CD14-positive monocyte (primary cell): ENCODE results near the gene KLHL22. TPM values are rescaled to one million over a fixed set of nuclear protein-coding genes. Genes with fewer than 3 reads are reported as not detected.

Experiments used
- DNase-seq, 3 donors: peaks; one replicate each; pipeline ENCODE4 v3.0.0-alpha.2; 2011 to 2022
- H2AFZ ChIP-seq: 2 replicates; pipeline ENCODE4 v1.6.0; 2012; ENCODE audit warnings: mild to moderate bottlenecking, low read depth, low read length, inconsistent platforms; ENCODE audit not compliant: insufficient read depth, poor library complexity, severe bottlenecking
- H3K27ac ChIP-seq, 2 donors: 1 replicate in 1 of 2; 2 replicates in 1 of 2; pipeline ENCODE4 v1.5.1; 2012 to 2013; ENCODE audit warnings: low read length in 2 of 2, control low read depth in 1 of 2, inconsistent platforms in 1 of 2, low read depth in 1 of 2, mild to moderate bottlenecking in 1 of 2
- H3K27me3 ChIP-seq, 2 donors: one replicate each; pipeline versions ENCODE4 v1.6.0 to v1.6.1; 2011 to 2013; ENCODE audit warnings: low read length in 2 of 2; ENCODE audit not compliant: control insufficient read depth in 2 of 2, insufficient read depth in 2 of 2
- H3K36me3 ChIP-seq, 2 donors: replicated peaks in 1 of 2; 1 replicate in 1 of 2; 2 replicates in 1 of 2; pipeline versions ENCODE4 v1.5.1 to v1.6.1; 2012 to 2013; ENCODE audit warnings: low read length in 2 of 2, control low read depth in 1 of 2, inconsistent platforms in 1 of 2, mild to moderate bottlenecking in 1 of 2; ENCODE audit not compliant: insufficient read depth in 2 of 2, control insufficient read depth in 1 of 2
- H3K4me1 ChIP-seq, 2 donors: 1 replicate in 1 of 2; 2 replicates in 1 of 2; pipeline versions ENCODE4 v1.5.1 to v1.6.1; 2012 to 2013; ENCODE audit warnings: low read length in 2 of 2, control low read depth in 1 of 2, inconsistent platforms in 1 of 2, mild to moderate bottlenecking in 1 of 2, moderate library complexity in 1 of 2; ENCODE audit not compliant: insufficient read depth in 2 of 2, control insufficient read depth in 1 of 2
- H3K4me2 ChIP-seq: replicated peaks from 2 replicates; pipeline ENCODE3; 2012; ENCODE audit warnings: low read length, moderate library complexity, mild to moderate bottlenecking; ENCODE audit not compliant: poor library complexity, severe bottlenecking; ENCODE audit errors: extremely low read depth
- H3K4me3 ChIP-seq, 3 experiments: fragments of 200-600 bp in 1 of 3; sonication (generic) in 1 of 3; replicated peaks in 1 of 3; 1 replicate in 2 of 3; 2 replicates in 1 of 3; pipeline ENCODE4 v1.5.1; 2011 to 2013; ENCODE audit warnings: low read length in 3 of 3, mild to moderate bottlenecking in 3 of 3, control low read depth in 2 of 3, low read depth in 2 of 3, inconsistent platforms in 1 of 3, moderate library complexity in 1 of 3
- H3K79me2 ChIP-seq: 2 replicates; pipeline ENCODE4 v1.6.0; 2012; ENCODE audit warnings: mild to moderate bottlenecking, control low read depth, inconsistent platforms, low read length, moderate library complexity; ENCODE audit not compliant: insufficient read depth
- H3K9ac ChIP-seq: 2 replicates; pipeline ENCODE4 v1.6.0; 2017; ENCODE audit warnings: low read length, mild to moderate bottlenecking; ENCODE audit not compliant: insufficient read depth, poor library complexity, severe bottlenecking
- H3K9me3 ChIP-seq, 2 donors: replicated peaks in 1 of 2; 1 replicate in 1 of 2; 2 replicates in 1 of 2; pipeline versions ENCODE4 v1.5.1 to v1.6.1; 2012 to 2013; ENCODE audit warnings: low read length in 2 of 2, control low read depth in 1 of 2; ENCODE audit not compliant: control insufficient read depth in 1 of 2, insufficient read depth in 1 of 2
- H4K20me1 ChIP-seq: 2 replicates; pipeline ENCODE4 v1.6.0; 2012; ENCODE audit warnings: mild to moderate bottlenecking, low read length, control low read depth, moderate library complexity; ENCODE audit not compliant: insufficient read depth
- H3K27ac Mint-ChIP-seq, 7 donors: one replicate each; pipeline ENCODE4 v1.8.0; 2020; ENCODE audit warnings: mild to moderate bottlenecking in 7 of 7, mixed read lengths in 7 of 7, moderate library complexity in 6 of 7, inconsistent platforms in 2 of 7
- H3K27me3 Mint-ChIP-seq, 3 donors: one replicate each; pipeline ENCODE4 v1.8.0; 2021 to 2022; ENCODE audit warnings: low read depth in 3 of 3, mild to moderate bottlenecking in 3 of 3, mixed read lengths in 3 of 3, moderate library complexity in 3 of 3, inconsistent platforms in 1 of 3
- H3K36me3 Mint-ChIP-seq, 2 donors: one replicate each; pipeline ENCODE4 v1.8.0; 2020; ENCODE audit warnings: mixed read lengths in 2 of 2, inconsistent platforms in 1 of 2, mild to moderate bottlenecking in 1 of 2
- H3K4me1 Mint-ChIP-seq: one replicate; pipeline ENCODE4 v1.8.0; 2020; ENCODE audit warnings: mild to moderate bottlenecking, mixed read lengths
- H3K4me3 Mint-ChIP-seq, 2 donors: one replicate each; pipeline ENCODE4 v1.8.0; 2020; ENCODE audit warnings: mild to moderate bottlenecking in 2 of 2, mixed read lengths in 2 of 2, moderate library complexity in 1 of 2
- H3K9me3 Mint-ChIP-seq, 7 donors: one replicate each; pipeline ENCODE4 v1.8.0; 2020 to 2022; ENCODE audit warnings: mixed read lengths in 7 of 7, mild to moderate bottlenecking in 6 of 7, moderate library complexity in 6 of 7, inconsistent platforms in 2 of 7
- WGBS: methylation state at CpG from one replicate; pipeline ENCODE4 v1.1.5; 2013; ENCODE audit warnings: missing lambda C conversion rate; ENCODE audit not compliant: insufficient coverage; 5-methylcytosine and 5-hydroxymethylcytosine counted together
- intact Hi-C, 2 donors: fragments of 100-400 bp; cut with micrococcal nuclease; formaldehyde crosslinking; loops; one replicate each; pipeline versions ENCODE4 v1.15.0 to v1.15.1; 2023
- polyA plus RNA-seq, 3 donors: library from polyadenylated mRNA; depleted of rRNA in 1 of 3; unstranded in 2 of 3; stranded (reverse) in 1 of 3; fragments of 300-500 nt in 2 of 3; fragments of >200 nt in 1 of 3; fragmentation: Illumina TruSeq in 2 of 3; gene quantifications; 1 replicate in 2 of 3; 2 replicates in 1 of 3; pipeline ENCODE4 v1.2.3, GENCODE V29; 2012 to 2021
- TF ChIP-seq, protein P1 (sequence below): fragments of 200-600 bp; IDR thresholded peaks from one replicate; pipeline ENCODE4 v1.8.0; 2022; ENCODE audit warnings: antibody characterized with exemption, mild to moderate bottlenecking

The KLHL22 gene
- polyA plus RNA-seq, 3 donors, result 7.8 to 15.6 (median 9.2) TPM

DNA sequence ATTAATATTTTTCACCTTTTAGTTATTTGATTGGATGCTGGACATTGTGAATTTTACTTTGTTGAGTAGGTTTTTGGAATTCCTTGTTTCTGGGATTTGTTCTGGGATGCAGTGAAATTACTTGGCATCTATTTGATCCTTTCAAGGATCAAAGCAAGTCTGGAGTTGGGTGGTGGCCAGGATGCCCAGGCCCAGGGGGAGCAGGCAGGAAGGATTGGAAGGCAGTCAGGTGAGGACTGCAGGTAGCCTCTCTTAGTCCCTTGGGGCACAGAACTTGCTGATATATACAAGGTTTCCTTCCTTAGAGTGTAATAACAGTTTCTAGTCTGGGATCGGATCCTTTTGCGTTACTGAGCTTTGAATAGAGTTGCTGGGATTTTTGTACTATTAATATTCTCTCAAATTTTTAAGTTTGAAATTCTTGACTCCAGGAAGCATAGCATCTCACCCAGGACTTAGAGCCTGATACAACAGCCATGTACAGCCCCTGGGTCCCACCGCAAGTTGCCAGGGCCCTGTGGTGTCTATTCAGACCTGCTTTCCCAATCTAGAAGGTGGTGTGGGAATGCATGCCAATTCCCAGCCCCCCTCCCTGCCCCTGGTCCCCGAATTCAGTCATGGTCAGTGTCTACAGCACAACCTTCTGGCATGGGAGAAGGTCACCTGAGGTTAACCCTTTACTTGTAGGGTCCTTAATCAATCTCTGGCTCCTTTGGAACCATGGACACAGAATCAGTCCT, 95.6 kb downstream of the KLHL22 start:
- TF ChIP-seq, protein P1, sequence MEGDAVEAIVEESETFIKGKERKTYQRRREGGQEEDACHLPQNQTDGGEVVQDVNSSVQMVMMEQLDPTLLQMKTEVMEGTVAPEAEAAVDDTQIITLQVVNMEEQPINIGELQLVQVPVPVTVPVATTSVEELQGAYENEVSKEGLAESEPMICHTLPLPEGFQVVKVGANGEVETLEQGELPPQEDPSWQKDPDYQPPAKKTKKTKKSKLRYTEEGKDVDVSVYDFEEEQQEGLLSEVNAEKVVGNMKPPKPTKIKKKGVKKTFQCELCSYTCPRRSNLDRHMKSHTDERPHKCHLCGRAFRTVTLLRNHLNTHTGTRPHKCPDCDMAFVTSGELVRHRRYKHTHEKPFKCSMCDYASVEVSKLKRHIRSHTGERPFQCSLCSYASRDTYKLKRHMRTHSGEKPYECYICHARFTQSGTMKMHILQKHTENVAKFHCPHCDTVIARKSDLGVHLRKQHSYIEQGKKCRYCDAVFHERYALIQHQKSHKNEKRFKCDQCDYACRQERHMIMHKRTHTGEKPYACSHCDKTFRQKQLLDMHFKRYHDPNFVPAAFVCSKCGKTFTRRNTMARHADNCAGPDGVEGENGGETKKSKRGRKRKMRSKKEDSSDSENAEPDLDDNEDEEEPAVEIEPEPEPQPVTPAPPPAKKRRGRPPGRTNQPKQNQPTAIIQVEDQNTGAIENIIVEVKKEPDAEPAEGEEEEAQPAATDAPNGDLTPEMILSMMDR, result no peak
- Mint-ChIP-seq H3K9me3 (peaks cover 0 to 2% (median 0%) of the 10 kb centered on the region in 7 donors), H3K36me3 (peaks cover 21 to 30% of the 10 kb centered on the region in 2 donors), H3K27ac (no peak overlapping the region), H3K4me1 (peaks cover 17% of the 10 kb centered on the region), H3K4me3 (no peak overlapping the region), H3K27me3 (peaks cover 0 to 2% (median 0%) of the 10 kb centered on the region in 3 donors)
- Histone ChIP-seq H3K9ac (no peak overlapping the region), H3K36me3 (peaks cover 6 to 30% of the 10 kb centered on the region in 2 donors), H3K9me3 (no peaks in the 10 kb centered on the region), H3K27ac (no peak overlapping the region), H2AFZ (no peak overlapping the region), H3K4me1 (peaks cover 11 to 12% of the 10 kb centered on the region in 2 donors), H3K79me2 (peaks cover under 1% of the 10 kb centered on the region), H4K20me1 (no peaks in the 10 kb centered on the region), H3K4me3 (no peak overlapping the region), H3K4me2 (no peak overlapping the region), H3K27me3 (no peaks in the 10 kb centered on the region)
- 80% methylated on average over 1 of the region's 4 CpGs for WGBS
- DNase-seq, result no peak
- intact Hi-C loops, result no loop called here

DNA sequence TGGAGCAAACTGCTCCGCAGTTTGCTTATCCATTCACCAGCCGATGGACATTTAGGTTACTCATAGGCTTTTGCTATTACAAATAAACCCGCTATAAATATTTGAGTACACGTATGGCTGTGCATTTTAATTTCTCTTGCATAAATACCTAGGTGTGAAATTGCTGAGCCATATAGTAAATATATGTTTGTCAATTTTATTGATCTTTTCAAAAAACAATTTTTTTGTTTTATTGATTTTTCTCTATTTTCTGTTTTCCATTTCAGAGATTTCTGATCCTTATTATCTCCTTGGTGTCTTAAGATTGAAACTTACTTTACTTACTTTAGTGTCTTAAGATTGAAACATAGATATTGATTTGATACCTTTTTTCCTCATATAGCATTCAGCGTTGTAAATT, 97.2 kb downstream of the KLHL22 start:
- peaks cover 4 to 20% of the 10 kb centered on the region in 2 donors for H3K36me3 ChIP-seq
- H4K20me1 ChIP-seq, result no peaks in the 10 kb centered on the region
- H3K27ac ChIP-seq, result no peak overlapping the region
- Mint-ChIP-seq H3K4me1 (peaks cover 28% of the 10 kb centered on the region), H3K9me3 (peaks cover 0 to 2% (median 0%) of the 10 kb centered on the region in 7 donors), H3K27ac (no peak overlapping the region), H3K27me3 (peaks cover 0 to 1% (median 0%) of the 10 kb centered on the region in 3 donors), H3K4me3 (no peak overlapping the region), H3K36me3 (peaks cover 11 to 19% of the 10 kb centered on the region in 2 donors)
- H3K79me2 ChIP-seq, result peaks cover 7% of the 10 kb centered on the region
- no CpG with 5 or more reads among the region's 5 CpGs for WGBS
- H3K4me3 ChIP-seq, result no peak overlapping the region
- DNase-seq, result no peak
- TF ChIP-seq, protein P1, result no peak
- H3K4me2 ChIP-seq, result no peak overlapping the region
- peaks cover 22 to 24% of the 10 kb centered on the region in 2 donors for H3K4me1 ChIP-seq
- intact Hi-C loops, result no loop called here
- H2AFZ ChIP-seq, result no peak overlapping the region
- H3K9ac ChIP-seq, result no peak overlapping the region
- no peaks in the 10 kb centered on the region for H3K27me3 ChIP-seq
- no peaks in the 10 kb centered on the region for H3K9me3 ChIP-seq
